Measurements from ENCODE around the gene LPCAT3. TPM values are rescaled to one million over a fixed set of nuclear protein-coding genes. Genes with fewer than 3 reads are reported as not detected.

LPCAT3 gene
- total and polyA plus RNA-seq, 2 of the 13 experiments (the other 11 are each of a cell fraction or from before 2014, with no cell fraction given) = 44.5 to 64.3 TPM

- TF ChIP-seq MXD3 (CRISPR knock-in tag; IDR thresholded peaks at IDR 0.05) (peak; percentile 28; the same call in 1 of the 2 replicates), KIAA2018 (CRISPR knock-in tag; IDR thresholded peaks at IDR 0.05; ENCODE audit: borderline replicate concordance) (peak; percentile 54; the same call in 1 of the 2 replicates), ZFP82 (CRISPR knock-in tag; IDR thresholded peaks at IDR 0.05; ENCODE audit: borderline replicate concordance) (0 out of 2 replicates have a peak, but pooled peaks have one; percentile 49), ZZZ3 (CRISPR knock-in tag; IDR thresholded peaks at IDR 0.05; ENCODE audit: borderline replicate concordance) (no peak), TBX3 (IDR thresholded peaks at IDR 0.05; ENCODE audit: borderline replicate concordance) (no peak; the same call in 1 of the 2 replicates), ZNF17 (CRISPR knock-in tag; IDR thresholded peaks at IDR 0.05) (no peak), SAFB2 (CRISPR knock-in tag; IDR thresholded peaks at IDR 0.05; ENCODE audit: borderline replicate concordance, low read depth) (peak; percentile 49; the same call in 1 of the 2 replicates), TMF1 (CRISPR knock-in tag; IDR thresholded peaks at IDR 0.05; ENCODE audit: low read depth) (no peak), CTCF (CRISPR knock-in tag; IDR thresholded peaks at IDR 0.05) (peak; percentile 87), ZSCAN9 (CRISPR knock-in tag; IDR thresholded peaks at IDR 0.05; ENCODE audit: borderline replicate concordance) (peak; percentile 61; the same call in 1 of the 2 replicates), ZNF350 (CRISPR knock-in tag; IDR thresholded peaks at IDR 0.05; ENCODE audit: borderline replicate concordance, low read depth) (peak; percentile 53; the same call in 1 of the 2 replicates), ZNF639 (CRISPR knock-in tag; conservative IDR thresholded peaks at IDR 0.05) (peak; percentile 86; the same call in 1 of the 2 replicates), SATB2 (CRISPR knock-in tag; IDR thresholded peaks at IDR 0.05) (no peak), SNAI1 (CRISPR knock-in tag; IDR thresholded peaks at IDR 0.05; ENCODE audit: borderline replicate concordance) (0 out of 2 replicates have a peak, but pooled peaks have one; percentile 69), MED1 (CRISPR knock-in tag; IDR thresholded peaks at IDR 0.05) (peak; percentile 74; the same call in 1 of the 2 replicates)
Measured at GRCh38 chr12:7018350-7019042, at the start of gene LPCAT3 (continued).

Measured in HepG2 (cell line).